HG03442 (cell line): ENCODE measurements around the gene ZNF385B.

ENCODE experiments used
- ATAC-seq: cut with Tn5 transposase; IDR thresholded peaks from one replicate; pipeline ENCODE4 v1.9.1; 2021; ENCODE audit warnings: mild to moderate bottlenecking, moderate library complexity; ENCODE audit not compliant: unreplicated experiment

ZNF385B gene

GRCh38 chr2:179422037-179422643 lies 439.3 kb downstream of the ZNF385B start:
- peak; percentile 86 for ATAC-seq

DNA sequence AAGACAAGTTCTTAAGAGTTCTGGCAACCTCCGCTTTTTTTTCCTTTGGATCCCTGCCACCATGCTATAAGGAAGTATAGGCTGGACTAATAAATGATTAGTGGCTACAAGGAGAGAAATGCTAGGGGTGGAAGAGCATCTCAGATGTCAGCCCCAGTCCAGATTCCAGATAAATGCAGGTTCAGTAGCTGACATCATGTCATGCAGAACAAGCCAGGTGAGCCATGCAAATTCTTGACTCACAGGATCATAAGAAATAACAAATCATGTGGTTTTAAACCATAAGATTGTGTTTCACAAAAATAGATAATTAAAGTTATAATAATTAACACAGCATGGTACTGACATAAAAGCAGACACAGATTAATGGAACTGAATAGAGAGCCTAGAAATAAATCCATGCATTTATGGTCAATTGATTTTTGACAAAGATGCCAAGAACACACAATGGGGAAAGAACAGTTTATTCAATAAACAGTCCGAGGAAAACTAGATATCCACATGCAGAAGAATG lies 443.9 kb downstream of the ZNF385B start:
- ATAC-seq = no peak

GRCh38 chr2:179412112-179412511 lies 449.3 kb downstream of the ZNF385B start:
- ATAC-seq = no peak

- ATAC-seq = peak; percentile 87
Measured at GRCh38 chr2:179410552-179411356, 450.7 kb downstream of the ZNF385B start.

DNA sequence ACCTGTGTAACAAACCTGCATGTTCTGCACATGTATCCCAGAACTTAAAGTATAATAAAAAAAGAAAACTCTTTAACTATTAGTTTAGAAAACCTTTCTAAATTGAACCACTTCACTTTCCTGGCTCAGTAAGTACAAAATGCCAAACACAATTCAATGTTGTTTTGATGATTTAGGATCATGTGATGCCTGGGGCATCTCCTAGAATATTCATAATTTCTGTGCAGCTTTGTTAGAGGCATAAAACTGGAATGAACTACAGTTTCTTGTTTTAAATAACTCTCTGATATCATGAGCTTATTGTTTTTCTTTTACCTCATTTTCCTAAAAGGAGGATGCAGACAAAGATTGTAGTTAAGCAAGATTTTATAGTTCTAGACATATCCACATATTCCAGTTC lies 457.8 kb downstream of the ZNF385B start:
- no peak for ATAC-seq

DNA sequence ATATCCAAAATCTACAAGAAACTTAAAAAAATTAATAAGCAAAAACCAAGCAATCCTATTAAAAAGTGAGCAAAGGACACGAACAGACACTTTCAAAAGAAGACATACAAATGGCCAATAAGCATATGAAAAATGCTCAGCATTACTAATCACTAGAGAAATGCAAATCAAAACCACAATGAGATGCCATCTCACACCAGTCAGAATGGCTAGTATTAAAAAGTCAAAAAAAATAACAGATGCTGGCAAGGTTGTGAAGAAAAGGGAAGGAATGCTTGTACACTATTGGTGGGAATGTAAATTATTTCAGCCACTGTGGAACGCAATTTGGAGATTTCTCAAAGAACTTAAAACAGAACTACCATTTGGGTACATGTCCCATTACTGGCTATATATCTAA lies 467.9 kb downstream of the ZNF385B start:
- no peak for ATAC-seq
